G401.6 (cell line): ENCODE data around the gene ATF6.
"Not testable (repeated sequence)": the region's sequence is repeated elsewhere in the genome, so short reads cannot be mapped to it uniquely, and the experiment has no call there.

Source experiments
- FAIRE-seq: peaks from 2 replicates; lab custom pipeline; 2012; peaks lifted over from hg19 to GRCh38; lab: Jason Lieb, UNC

The ATF6 gene

GRCh38 chr1:161733526-161733925 is 32.6 kb upstream of the ATF6 start:
- FAIRE-seq, result no peak

DNA sequence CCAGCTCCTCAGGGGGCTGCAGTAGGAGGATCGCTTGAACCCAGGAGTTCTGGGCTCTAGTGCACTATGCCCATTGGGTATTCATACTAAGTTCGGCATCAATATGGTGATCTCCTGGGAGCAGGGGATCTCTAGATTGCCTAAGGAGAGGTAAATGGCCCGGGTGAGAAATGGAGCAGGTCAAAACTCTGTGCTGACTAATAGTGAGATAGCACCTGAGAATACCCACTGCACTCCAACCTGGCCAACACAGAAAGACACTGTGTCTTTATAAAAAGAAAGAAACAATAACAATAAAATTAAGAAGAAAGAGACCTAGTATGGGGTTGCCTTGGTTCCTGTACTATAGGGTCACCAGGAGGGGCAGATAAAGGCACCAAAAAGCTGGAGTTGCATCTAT is 30.3 kb upstream of the ATF6 start:
- no peak for FAIRE-seq

GRCh38 chr1:161736335-161736969 is 29.7 kb upstream of the ATF6 start:
- FAIRE-seq, result no peak

DNA sequence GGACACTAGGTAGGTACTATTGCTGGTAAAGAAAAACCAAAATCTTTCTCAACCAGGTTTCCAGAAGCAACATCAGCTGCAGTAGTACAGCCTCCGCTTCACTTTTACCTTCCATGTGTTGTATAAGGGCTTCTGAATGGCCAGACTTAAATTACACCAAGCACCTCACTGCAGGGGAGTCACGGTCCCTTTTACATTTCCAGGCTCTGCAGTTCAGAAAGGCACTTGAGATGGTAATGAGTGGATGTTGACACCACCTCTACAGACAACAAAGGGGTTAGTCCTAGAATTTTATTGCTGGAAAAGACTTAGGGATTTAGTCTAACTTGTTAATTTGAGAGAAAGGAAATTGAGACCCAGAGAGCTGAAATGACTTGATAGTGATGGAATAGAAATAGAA is 28.5 kb upstream of the ATF6 start:
- FAIRE-seq, result no peak

- FAIRE-seq, result no peak
These were observed 27.4 kb upstream of the ATF6 start for GRCh38 chr1:161738627-161739287.

- no peak for FAIRE-seq
These were observed 26.1 kb upstream of the ATF6 start for GRCh38 chr1:161739865-161740566.

- no peak for FAIRE-seq
These were observed 25.2 kb upstream of the ATF6 start for GRCh38 chr1:161740921-161741320.

DNA sequence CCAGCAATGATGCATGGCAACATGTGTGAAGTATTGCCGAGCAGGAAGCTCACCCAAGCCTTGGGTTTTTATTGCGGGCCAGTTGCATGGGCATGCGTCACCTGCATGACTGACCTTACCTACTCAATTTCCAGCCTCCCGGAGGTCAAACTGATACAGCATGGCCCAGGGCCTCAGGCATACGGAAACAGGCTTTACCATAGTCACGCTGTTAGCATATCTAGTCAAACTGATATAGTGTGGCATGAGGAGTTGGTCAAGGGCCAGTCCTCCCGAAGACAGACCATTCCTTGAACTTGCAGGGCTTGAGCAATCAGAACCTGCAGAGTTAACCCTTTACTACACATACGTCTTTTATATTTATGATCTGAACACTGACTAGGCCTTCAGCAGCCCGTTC is 22.9 kb upstream of the ATF6 start:
- FAIRE-seq, result no peak

DNA sequence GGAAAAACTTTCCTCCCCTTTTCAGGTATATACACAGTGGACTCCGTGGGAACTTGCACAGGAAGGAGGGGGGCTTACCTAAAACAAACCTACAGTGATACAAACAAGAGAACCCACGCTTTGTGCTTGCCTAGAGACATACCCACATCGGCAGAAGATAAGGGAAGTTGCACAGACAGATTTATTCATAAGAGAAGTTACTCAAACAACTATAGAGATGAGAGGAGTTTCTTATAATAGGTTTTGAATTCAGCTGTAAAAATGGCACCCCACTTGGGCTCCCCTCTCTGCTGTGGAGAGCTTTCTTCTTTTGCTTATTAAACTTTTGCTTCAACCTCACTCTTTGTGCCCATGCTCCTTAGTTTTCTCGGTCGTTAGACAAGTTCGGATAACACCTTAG is 18.3 kb upstream of the ATF6 start:
- no peak for FAIRE-seq

DNA sequence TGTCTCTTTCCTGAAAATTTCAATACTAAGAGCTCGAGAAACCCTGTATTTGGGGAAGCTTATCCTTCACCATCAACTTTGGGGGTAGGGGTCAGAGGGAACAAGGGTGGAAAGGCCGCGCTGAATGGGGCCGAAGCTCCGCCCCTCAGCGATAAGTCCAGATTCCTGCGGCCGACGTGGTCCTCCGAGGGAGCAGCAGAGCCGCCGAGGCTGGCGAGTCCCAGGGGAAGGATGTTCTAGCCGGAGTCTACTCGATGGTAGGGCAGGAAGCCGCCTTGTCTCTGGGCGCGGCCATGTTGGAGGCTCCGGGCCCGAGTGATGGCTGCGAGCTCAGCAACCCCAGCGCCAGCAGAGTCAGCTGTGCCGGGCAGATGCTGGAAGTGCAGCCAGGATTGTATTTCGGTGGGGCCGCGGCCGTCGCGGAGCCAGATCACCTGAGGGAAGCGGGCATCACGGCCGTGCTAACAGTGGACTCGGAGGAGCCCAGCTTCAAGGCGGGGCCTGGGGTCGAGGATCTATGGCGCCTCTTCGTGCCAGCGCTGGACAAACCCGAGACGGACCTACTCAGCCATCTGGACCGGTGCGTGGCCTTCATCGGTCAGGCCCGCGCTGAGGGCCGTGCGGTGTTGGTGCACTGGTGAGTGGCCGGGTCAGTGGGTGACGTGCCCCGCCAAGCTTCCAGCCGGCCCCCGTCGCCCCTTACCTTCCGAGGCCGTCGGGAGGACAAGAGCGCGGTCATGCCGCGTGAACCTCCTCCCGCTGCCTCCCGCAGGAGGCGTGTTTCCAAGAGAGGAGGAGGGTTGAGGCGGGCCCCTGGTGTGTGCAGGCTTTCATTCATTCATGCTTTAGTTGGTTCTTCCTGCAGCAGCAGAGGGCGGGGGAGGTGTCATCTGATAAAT is 16.4 kb upstream of the ATF6 start, which contains the start of gene DUSP12:
Gene DUSP12, plus strand, starts transcription at position 278 of the 899 bp plus-strand sequence. Its CDS starts 16 bp downstream, at position 294.
- peak; percentile 95 for FAIRE-seq

DNA sequence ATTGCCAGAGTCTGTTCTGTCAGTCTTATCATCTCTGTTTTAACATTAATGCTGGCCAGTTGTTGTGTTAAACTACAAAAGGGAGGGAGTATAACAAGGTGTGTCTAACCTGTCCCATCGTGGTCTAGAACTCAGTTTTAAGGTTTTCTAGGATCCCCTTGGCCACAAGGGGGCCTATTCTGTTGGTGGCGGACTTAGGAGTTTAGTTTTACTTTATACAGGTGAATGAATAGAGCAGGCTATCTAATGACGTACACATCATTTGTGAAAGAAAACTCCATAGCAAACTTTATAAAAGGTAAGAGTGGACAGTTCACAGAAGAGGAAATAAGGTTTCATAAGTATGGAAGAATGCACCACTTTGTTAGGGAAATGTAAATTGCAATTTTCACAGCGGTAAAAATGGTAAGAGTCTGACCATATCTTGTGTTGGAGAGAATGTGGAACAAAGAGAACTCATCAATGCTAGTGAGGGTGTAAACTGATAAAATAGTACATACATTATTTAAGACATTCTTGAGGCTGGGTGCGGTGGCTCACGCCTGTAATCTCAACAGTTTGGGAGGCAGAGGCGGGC is 2.5 kb upstream of the ATF6 start:
- FAIRE-seq, result peak; percentile 73

DNA sequence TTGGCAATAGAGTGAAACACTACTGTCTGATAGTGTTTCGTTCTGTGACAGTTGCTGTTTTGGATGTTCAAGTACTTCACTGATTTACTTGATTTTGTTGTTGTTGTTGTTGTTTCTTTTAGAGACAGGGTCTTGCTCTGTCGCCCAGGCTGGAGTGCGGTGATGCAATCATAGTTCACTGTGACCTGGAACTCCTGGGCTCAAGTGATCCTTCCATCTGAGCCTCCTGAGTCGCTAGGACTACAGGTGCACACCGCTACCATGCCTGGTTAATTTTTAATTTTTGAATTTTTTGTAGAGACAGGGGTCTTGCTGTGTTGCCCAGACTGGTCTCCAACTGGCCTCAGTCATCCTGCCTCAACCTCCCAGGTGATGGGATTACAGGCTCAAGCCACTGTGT is 2.3 kb downstream of the ATF6 start:
- FAIRE-seq, result no peak

DNA sequence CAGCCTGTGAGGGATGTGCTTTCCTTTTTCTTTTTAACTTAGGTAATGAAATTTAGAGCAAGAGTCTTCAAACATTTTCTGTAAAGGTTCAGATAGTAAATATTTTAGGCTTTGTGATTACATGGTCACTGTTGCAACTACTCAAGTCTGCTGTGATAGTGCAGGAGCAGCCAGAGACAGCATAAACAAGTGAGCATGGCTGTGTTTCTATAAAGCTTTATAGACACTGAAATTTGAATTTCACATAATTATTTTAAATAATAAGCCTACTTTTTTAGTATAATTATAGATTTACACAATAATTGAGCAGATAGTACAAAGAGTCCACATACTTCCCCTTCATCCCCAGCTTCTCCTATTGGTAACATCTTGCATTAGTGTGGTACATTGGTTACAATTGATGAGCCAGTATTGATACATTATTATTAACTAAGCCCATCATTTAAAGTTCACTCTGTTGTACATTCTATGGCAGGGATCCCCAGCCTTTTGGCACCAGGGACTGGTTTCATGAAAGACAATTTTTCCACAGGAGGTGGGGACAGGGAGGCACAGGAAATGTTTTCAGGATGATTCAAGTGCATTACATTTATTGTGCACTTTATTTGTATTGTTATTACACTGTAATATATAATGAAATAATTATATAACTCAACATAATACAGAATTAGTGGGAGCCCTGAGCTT is 3.0 kb downstream of the ATF6 start:
- FAIRE-seq, result no peak

DNA sequence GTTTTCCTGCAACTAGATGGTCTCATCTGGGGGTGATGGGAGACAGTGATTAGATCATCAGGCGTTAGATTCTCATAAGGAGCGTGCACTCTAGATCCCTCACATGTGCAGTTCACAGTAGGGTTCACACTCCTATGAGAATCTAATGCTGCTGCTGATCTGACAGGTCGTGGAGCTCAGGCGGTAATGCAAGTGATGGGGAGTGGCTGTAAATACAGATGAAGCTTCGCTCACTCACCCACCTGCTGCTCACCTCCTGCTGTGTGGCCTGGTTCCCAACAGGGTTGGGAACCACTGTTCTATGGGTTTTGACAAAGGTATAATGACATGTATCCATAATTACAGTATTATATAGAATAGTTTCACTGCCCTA is 3.5 kb downstream of the ATF6 start:
- FAIRE-seq, result not testable (repeated sequence)

- no peak for FAIRE-seq
These were observed 4.1 kb downstream of the ATF6 start for GRCh38 chr1:161770250-161770649.

DNA sequence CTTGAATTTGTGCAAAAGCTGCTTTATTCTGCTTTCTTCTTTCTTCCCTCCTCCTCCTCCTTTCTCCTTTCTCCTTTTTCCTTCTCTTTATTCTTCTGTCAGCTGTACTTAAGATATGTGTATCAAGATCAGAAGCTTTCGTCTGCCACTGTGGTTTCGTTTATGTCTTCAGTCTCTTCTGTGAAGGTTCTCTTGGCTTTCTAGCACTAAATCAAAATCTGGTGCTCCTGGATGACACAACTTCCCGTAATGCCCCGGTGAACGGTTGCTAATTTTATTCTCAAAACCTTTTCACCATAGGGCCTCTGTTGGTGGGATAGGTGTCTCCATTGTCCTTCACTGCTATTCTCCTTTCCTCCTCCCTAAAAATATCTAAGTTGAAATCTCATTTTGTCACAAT is 5.0 kb downstream of the ATF6 start:
- no peak for FAIRE-seq

DNA sequence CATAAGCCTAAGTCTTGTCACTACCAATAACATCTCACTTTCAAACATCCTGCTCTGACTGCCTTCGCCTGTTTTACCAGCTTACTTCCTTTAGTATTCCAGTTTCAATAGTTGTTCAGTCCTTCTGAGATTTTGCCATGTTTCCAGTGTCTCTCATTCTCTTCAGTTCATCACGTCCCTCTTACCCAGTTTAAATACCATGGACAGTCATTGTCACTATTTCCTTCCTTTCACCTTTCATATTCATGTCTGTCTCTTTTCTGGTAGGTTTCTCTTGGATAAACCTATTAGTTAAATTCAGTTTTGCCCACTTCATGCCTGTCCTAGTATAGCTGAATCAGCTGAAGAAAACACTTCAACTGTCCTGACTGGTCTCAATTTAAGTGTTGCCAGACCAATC is 5.9 kb downstream of the ATF6 start:
- FAIRE-seq, result no peak

DNA sequence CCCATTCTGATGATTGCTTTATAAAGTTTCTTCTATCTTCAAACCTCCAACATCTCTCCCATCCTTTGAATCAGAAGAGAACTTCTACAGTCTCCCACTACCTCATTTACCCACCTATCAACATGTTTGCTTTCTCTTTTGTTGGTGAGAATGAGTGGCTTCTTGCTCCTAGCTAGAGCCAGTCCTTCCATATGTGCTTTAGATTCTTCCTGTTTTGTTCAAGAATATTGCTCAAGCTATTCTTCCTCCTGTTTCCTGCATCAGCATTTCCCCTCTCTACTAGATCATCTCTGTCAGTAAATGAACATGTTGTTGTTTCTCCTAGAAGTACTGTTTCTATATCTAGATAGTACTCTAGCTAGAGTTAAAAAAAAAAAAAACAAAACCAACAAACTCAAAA is 6.3 kb downstream of the ATF6 start:
- FAIRE-seq, result no peak

- FAIRE-seq, result no peak
These were observed 7.7 kb downstream of the ATF6 start for GRCh38 chr1:161773791-161774190.

DNA sequence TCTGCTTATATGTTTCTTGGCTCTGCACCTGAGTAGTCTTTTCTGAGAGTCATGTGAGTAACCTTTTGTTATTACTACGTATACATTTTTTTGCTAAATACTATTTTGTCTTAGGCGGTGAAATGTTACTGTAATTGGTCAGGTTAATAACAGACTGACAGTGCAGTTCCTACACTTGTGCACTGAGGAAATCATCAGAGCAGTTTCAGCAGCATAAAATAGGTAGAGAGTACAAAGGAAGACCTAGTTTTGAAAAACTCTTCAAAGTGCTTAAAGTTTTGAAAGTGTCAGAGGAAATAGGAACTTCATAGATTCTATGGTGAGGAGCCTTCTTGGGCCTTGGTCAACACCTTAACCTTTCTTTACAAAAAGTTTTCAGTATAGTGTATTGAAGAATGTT is 11.1 kb downstream of the ATF6 start:
- no peak for FAIRE-seq

GRCh38 chr1:161778522-161778921 is 12.4 kb downstream of the ATF6 start:
- FAIRE-seq, result no peak

- no peak for FAIRE-seq
These were observed 13.3 kb downstream of the ATF6 start for GRCh38 chr1:161779393-161779792.
